Large intestine (tissue), 3 donors: Measurements from ENCODE around the gene HSPA4. TPM values are rescaled to one million over a fixed set of nuclear protein-coding genes. Genes with fewer than 3 reads are reported as not detected.

Experiments used
- DNase-seq, 2 donors: peaks; one replicate each; pipeline versions ENCODE4 v3.0.0 to v3.0.0-alpha.2; 2013
- H3K27ac ChIP-seq: one replicate; pipeline ENCODE4 v1.5.1; 2013; ENCODE audit warnings: low read length
- H3K27me3 ChIP-seq: 2 replicates; pipeline ENCODE4 v1.6.1; 2013; ENCODE audit warnings: low read length; ENCODE audit not compliant: control insufficient read depth, insufficient read depth
- H3K36me3 ChIP-seq: 2 replicates; pipeline ENCODE4 v1.6.1; 2013; ENCODE audit warnings: low read length; ENCODE audit not compliant: control insufficient read depth, insufficient read depth
- H3K4me1 ChIP-seq: one replicate; pipeline ENCODE4 v1.6.1; 2013; ENCODE audit warnings: low read length; ENCODE audit not compliant: control insufficient read depth, insufficient read depth
- H3K4me3 ChIP-seq: one replicate; pipeline ENCODE4 v1.5.1; 2013; ENCODE audit warnings: low read length
- H3K9me3 ChIP-seq: one replicate; pipeline ENCODE4 v1.6.1; 2013; ENCODE audit warnings: mild to moderate bottlenecking, low read depth, low read length, moderate library complexity; ENCODE audit not compliant: control insufficient read depth
- WGBS: methylation state at CpG from one replicate; pipeline ENCODE4 v1.1.5; 2013; ENCODE audit warnings: low lambda C conversion rate; ENCODE audit not compliant: insufficient coverage; 5-methylcytosine and 5-hydroxymethylcytosine counted together
- polyA plus RNA-seq: library from polyadenylated mRNA; unstranded; fragments of 120-200 nt; gene quantifications from one replicate; pipeline ENCODE4 v1.2.1, GENCODE V29; 2013

HSPA4 gene
- polyA plus RNA-seq, 1 donor, result 68.3 TPM

DNA sequence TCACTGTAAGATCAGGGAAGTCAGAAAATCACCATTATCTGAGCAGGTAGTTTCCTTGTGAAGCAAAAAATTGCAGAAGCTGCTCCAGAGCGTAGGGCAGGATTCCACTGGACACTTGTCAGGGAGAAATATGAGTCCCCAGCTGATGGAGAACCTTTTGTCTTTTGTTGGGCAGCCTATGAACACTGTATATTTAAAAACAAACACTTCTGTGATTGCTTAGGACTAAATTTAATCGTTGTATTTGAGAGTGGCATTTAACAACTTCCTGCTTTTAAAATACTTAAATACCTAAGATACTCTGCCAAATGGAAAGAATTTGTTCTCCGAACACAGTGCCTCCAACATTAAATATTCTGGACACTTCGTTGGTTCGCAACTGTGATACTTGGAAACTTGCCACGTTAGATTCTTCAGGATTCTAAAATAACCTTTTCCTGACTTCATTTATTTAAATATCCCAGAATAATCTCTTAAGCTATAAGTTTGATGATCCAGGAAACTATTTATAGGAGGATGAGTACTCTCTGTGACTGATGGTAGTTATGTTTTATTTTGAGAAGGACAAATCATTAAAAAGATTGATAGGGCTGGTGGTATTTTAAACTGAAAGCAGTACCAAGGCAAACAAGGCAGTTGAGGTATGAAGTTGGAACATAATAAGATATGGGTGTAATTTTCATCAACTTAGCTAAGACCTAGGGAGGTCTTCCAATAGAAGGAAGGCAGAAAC lies 2.7 kb upstream of the HSPA4 start:
- no CpG with 5 or more reads among the region's 6 CpGs for WGBS
- peak in 1 of 2 donors; percentile 50 for DNase-seq
- Histone ChIP-seq H3K9me3 (peaks cover 4% of the 10 kb centered on the region), H3K36me3 (peaks cover 2% of the 10 kb centered on the region), H3K27me3 (no peaks in the 10 kb centered on the region), H3K4me1 (peaks cover 19% of the 10 kb centered on the region), H3K4me3 (no peak overlapping the region), H3K27ac (peak overlapping the region; percentile 37)

- Histone ChIP-seq H3K9me3 (peaks cover 4% of the 10 kb centered on the region), H3K4me3 (no peak overlapping the region), H3K36me3 (peaks cover 2% of the 10 kb centered on the region), H3K27me3 (no peaks in the 10 kb centered on the region), H3K27ac (peak overlapping the region; percentile 37), H3K4me1 (peaks cover 21% of the 10 kb centered on the region)
- no CpG with 5 or more reads among the region's 1 CpG for WGBS
- no peak for DNase-seq
These were observed 2.1 kb upstream of the HSPA4 start for GRCh38 chr5:133049726-133050048.

DNA sequence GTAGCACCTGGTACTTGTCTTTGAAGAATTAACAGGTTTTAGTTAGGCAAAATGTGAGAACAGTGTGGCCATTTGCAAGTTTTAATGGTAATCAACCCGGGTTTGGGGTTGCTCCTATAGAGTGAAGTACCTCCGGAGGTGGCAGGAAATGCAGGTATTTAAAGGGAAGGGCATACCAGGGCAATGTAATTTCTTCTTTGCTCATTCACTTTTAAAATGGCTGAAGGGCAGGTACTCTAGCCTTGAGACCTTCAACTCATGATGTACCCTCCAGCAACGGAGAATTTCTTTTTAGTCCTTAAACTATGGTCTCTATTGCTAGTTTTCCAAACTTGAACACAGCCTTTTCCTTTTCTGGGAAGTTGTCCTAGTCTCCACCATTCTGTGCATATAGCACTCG lies 1.3 kb upstream of the HSPA4 start:
- 50% methylated on average over 1 of the region's 4 CpGs for WGBS
- peaks cover 21% of the 10 kb centered on the region for H3K4me1 ChIP-seq
- H3K4me3 ChIP-seq, result peak overlapping the region; percentile 96
- H3K27ac ChIP-seq, result peak overlapping the region; percentile 99
- peaks cover 2% of the 10 kb centered on the region for H3K36me3 ChIP-seq
- no peaks in the 10 kb centered on the region for H3K27me3 ChIP-seq
- peaks cover 4% of the 10 kb centered on the region for H3K9me3 ChIP-seq
- DNase-seq, result peak in 1 of 2 donors; percentile 39

GRCh38 chr5:133051061-133051541 lies 712 bp upstream of the HSPA4 start:
- no peaks in the 10 kb centered on the region for H3K27me3 ChIP-seq
- H3K36me3 ChIP-seq, result peaks cover 2% of the 10 kb centered on the region
- DNase-seq, result peak in 1 of 2 donors; percentile 31
- H3K9me3 ChIP-seq, result peaks cover 4% of the 10 kb centered on the region
- H3K4me1 ChIP-seq, result peaks cover 21% of the 10 kb centered on the region
- H3K27ac ChIP-seq, result peak overlapping the region; percentile 99
- no CpG with 5 or more reads among the region's 15 CpGs for WGBS
- peak overlapping the region; percentile 96 for H3K4me3 ChIP-seq

DNA sequence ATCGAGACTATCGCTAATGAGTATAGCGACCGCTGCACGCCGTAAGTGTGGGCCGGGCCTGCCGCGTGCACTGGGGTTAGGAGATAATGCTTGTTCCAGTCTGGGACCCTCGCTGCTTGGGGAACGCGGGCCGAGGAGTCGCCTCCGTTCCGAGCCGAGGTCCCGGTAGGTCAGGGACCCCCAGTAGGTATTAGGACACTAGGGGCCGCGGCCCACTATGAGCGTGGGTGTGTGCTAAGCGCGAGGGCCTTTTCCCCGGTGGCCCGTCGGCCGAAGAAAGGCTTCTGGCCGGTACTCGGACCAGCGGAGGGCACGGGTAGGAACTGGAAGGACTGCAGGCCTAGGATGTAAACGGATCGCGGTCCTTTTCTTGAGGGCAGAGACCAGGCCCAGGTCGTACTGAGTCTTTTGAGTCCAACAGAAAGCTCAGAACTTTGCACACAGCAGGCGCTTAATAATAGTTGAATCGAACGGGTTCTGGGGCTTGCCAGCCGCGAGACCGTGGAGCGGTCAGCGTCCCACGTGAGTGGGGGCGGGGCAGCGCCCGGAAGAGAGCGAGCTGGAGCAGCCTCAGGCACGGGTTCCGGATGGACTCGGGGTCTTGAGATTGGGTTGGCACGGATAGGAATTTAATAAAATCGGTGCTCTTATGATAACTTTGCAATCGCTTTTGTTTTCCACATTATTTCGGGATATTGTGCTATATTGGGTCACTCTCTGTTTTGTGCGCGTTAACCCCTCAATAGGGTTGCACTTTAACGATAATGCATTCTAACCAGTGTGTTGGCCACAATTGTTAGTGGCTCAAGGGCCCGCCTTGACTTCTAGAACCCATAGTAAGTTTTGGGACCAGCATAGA lies 733 bp downstream of the HSPA4 start:
- no peaks in the 10 kb centered on the region for H3K27me3 ChIP-seq
- H3K9me3 ChIP-seq, result peaks cover under 1% of the 10 kb centered on the region
- DNase-seq, result peak; percentile 54 to 74
- H3K4me3 ChIP-seq, result peak overlapping the region; percentile 96
- H3K36me3 ChIP-seq, result peaks cover 2% of the 10 kb centered on the region
- no CpG with 5 or more reads among the region's 59 CpGs for WGBS
- peaks cover 21% of the 10 kb centered on the region for H3K4me1 ChIP-seq
- peak overlapping the region; percentile 99 for H3K27ac ChIP-seq

DNA sequence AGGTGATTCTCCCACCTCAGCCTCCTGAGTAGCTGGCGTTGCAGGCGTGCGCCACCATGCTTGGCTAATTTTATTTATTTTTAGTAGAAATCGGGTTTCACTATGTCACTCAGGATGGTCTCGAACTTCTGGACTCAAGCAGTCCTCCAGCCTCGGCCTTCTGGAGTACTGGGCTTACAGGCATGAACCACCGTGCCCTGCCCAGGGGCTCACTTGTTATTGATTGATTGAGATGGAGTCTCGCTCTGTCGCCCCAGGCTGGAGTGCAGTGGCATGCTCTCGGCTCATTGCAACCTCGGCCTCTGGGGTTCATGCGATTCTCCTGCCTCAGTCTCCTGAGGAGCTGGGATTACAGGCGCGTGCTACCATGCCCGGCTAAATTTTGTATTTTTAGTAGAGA lies 1.6 kb downstream of the HSPA4 start:
- peak overlapping the region; percentile 96 for H3K4me3 ChIP-seq
- no peak overlapping the region for H3K27ac ChIP-seq
- DNase-seq, result no peak
- peaks cover 20% of the 10 kb centered on the region for H3K4me1 ChIP-seq
- H3K27me3 ChIP-seq, result no peaks in the 10 kb centered on the region
- peaks cover 2% of the 10 kb centered on the region for H3K36me3 ChIP-seq
- WGBS, result no CpG with 5 or more reads among the region's 15 CpGs
- H3K9me3 ChIP-seq, result no peaks in the 10 kb centered on the region

DNA sequence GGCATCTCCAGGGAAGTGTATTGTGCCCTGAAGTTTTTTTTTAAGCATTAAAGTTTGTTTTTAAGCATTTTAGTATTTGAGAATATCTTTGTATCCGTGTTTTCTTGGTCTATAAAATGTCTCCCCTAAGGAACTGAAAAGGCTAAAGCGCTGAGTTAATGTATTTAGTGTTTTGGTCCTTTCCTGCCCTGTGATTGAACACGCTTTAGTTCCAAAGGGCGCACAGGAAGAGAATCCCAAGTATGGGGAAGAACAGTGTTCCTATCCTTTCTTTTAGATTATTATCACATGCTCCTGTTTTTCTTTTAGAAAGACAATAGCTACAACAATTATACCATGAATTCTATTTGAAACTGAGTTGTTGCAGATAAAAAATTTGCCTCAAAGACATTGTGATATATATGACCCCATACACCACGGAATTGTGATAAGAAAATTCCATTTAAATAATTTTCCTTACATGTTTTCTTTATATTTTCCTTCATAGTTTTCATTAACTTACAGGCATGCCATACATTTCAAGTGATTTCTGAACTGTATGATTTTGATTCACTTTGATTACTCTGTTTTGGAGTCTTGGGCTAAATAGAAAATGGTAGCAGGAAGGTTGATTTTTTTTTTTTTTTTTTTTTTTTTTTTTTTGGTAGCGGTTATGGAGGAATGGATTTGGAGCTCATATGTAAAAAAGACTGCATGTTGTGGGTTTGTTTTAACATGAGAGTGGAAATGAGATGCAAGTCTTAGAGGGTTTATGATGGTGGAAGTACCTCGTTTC lies 3.1 kb downstream of the HSPA4 start:
- Histone ChIP-seq H3K4me1 (peaks cover 11% of the 10 kb centered on the region), H3K27ac (no peak overlapping the region), H3K36me3 (peaks cover 2% of the 10 kb centered on the region), H3K4me3 (no peak overlapping the region), H3K9me3 (no peaks in the 10 kb centered on the region), H3K27me3 (no peaks in the 10 kb centered on the region)
- WGBS, result 87% methylated on average over 4 of the region's 7 CpGs
- DNase-seq, result no peak

- H3K9me3 ChIP-seq, result no peaks in the 10 kb centered on the region
- WGBS, result no CpG with 5 or more reads among the region's 1 CpG
- H3K4me3 ChIP-seq, result no peak overlapping the region
- DNase-seq, result no peak
- H3K27ac ChIP-seq, result no peak overlapping the region
- H3K4me1 ChIP-seq, result peaks cover 2% of the 10 kb centered on the region
- no peaks in the 10 kb centered on the region for H3K27me3 ChIP-seq
- H3K36me3 ChIP-seq, result peaks cover 2% of the 10 kb centered on the region
These were observed 5.1 kb downstream of the HSPA4 start for GRCh38 chr5:133056891-133057290.

- Histone ChIP-seq H3K9me3 (no peaks in the 10 kb centered on the region), H3K4me3 (no peak overlapping the region), H3K27ac (no peak overlapping the region), H3K27me3 (no peaks in the 10 kb centered on the region), H3K4me1 (peaks cover 4% of the 10 kb centered on the region), H3K36me3 (no peaks in the 10 kb centered on the region)
- WGBS, result 100% methylated on average over 1 of the region's 3 CpGs
- no peak for DNase-seq
These were observed 7.8 kb downstream of the HSPA4 start for GRCh38 chr5:133059621-133060020.

DNA sequence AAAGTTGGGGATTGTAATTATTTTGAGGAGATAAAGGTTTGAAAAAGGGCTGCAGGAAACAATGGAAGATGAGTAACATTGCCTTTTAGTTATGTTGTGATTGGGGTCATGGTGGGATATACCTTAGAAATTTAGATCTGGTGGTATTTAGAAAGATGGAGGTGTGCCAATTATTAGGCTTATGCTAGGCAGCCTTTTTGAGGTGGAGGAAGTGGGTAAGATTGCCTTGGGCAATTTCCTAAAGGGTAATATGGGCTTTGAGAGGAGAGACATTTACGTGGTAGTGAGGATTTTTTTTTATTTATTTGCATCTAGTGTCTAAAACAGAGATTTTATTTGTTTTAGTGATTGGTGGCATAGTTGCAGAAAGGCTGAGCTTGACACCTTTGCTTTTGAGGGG lies 10.5 kb downstream of the HSPA4 start:
- Histone ChIP-seq H3K36me3 (peaks cover 13% of the 10 kb centered on the region), H3K4me1 (peaks cover 3% of the 10 kb centered on the region), H3K27ac (no peak overlapping the region), H3K27me3 (no peaks in the 10 kb centered on the region), H3K9me3 (no peaks in the 10 kb centered on the region), H3K4me3 (no peak overlapping the region)
- WGBS, result 100% methylated on average over 1 of the region's 1 CpG
- no peak for DNase-seq
